NCI-H1436 treated with DMSO at 0.1 percent for 48 hours (cell line): ENCODE results near the gene RPS6KA3.

Experiments used
- DNase-seq: peaks from one replicate; lab custom pipeline; 2025; lab: John Stamatoyannopoulos, UW

The RPS6KA3 gene

DNA sequence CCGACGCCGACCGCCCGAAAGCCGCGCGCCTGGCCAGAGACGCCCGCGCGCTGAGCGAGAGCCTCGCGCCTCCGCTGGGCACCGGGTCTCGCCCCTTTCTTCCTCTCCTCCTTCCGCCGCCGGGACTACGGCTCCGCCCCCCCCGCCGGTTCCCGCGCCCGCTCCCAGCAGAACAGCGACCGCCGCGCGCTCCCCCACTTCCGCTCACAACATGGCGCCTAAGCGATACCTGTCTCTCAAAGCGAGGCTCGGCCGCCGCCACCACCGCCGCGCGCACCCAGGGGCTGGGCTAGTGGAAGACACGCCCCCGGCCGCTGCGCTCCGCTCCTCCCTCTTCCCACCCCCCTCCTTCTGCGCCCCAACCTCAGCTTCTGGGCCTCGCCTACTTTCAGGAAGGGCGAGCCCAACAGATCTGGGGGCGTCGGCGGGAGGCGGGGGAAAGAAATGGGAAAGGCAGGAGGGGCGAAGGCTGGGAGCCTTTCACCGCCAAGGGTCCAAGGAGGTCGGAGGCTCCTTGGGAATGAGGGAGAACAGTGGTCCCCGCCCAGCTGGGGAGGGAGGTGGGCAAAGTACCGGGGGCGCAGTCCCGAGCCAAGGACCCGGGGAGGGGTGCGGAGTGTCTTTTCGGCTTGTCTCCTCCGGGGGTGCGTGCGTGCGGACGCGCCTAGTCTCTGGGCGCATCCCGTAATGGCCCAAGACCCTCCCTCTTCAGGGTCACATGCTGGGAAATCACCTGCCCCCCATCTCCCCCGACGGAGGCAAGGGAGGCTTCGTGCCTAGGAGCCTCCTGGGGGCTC is at the start of gene RPS6KA3:
TSS of gene RPS6KA3 (minus strand) at position 100 of the 797 bp plus-strand sequence. CDS start 277 bp downstream, outside the sequence.
- DNase-seq: peak; percentile 23

DNA sequence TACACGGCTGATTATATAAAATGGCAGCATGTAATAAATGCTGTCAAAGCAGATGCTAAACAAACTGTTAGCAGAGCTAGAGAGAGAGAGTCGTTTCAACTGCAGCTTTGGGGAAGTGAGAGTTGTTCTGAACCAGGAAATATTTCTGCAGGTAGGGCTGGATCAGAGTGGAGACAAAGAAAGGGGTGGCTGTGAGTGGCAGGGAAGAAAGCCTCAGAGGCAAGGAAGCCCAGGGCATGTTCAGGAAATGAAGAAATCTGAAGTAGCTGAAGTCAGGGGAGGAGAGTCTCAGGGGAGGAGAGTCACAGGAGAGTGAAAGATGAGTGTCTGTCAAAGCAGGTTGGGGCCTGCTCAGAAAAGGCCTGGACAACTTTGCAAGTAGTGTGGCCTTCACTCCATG is 48.4 kb upstream of the RPS6KA3 start:
- DNase-seq: no peak

DNA sequence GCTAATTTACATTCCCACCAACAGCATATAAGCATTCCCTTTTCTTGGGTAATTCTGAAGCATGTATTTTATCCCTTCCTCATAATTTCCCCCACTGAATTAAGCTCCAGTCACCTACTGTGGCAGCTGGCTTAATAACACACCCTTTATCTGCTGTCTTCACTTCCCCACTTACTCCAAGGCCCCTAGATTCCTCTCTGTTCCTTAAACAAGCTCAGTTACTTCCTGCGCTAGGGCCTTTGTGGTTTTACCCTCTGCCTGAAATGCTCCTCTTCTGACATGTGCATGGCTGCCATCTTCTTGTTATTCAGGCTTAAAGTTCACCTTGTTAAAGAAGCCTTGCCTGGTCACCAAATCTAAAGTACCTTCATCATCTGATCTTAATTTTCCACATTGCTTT is 47.2 kb upstream of the RPS6KA3 start:
- DNase-seq: no peak

DNA sequence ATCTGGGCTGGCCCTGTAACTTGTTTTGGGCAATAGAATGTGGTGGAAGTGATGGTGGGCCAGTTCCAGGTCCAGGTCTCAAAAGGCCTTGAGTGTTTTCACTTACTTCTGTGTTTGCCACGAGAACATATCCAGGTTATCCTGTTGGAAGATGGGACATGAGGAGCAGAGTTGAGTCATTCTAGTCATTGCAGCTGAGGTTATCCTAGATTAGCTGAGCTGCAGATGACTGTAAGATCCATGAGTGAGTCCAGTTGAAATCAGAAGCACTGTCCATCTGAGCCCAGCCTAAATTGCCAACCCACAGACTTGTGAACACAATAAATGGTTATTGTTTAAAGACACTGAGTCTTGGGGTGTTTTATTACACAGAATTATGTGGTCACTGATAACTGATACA is 45.3 kb upstream of the RPS6KA3 start:
- no peak for DNase-seq

DNA sequence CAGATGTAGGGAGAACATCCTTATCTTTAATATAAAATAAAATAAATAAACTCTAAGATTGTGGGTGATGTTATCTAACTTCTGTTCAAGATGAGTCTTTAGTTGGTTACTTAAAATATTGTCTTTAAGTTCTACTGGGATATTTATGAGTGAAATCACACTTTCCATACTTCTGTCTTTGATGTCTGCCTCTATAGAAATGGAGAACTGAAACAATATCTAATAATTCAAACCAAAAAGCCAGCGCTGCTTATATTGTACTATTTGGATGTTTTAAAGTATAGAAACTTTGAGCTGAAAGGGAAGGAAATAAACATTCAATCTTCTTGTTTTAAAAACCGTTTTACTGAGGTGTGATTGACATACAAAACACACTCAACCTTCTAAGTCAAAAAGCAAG is 44.8 kb upstream of the RPS6KA3 start:
- no peak for DNase-seq

GRCh38 chrX:20309806-20310205 is 43.1 kb upstream of the RPS6KA3 start:
- DNase-seq: no peak

GRCh38 chrX:20306668-20307067 is 40.0 kb upstream of the RPS6KA3 start:
- DNase-seq: no peak

- DNase-seq: no peak
Observed at GRCh38 chrX:20300822-20301221, 34.1 kb upstream of the RPS6KA3 start.

GRCh38 chrX:20294957-20295356 is 28.2 kb upstream of the RPS6KA3 start:
- no peak for DNase-seq

DNA sequence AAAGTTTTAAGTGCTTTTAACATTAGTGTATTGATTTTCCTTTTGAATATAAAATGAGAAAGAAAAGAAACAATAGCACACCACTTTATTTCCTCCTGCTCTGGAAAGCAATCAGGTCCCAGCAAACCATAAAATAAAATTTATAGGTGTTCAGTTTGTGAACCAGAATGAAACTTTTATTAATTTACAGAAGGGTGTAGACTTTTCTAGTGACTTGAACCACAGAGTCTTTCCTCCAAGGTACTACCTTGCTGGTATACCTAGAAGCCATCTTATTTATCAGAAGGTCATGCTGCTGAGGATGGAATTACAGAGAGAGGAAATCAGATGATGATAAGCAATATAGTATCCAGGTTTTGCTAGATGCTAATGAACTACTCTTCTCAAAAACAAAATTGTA is 27.6 kb upstream of the RPS6KA3 start:
- DNase-seq: no peak

DNA sequence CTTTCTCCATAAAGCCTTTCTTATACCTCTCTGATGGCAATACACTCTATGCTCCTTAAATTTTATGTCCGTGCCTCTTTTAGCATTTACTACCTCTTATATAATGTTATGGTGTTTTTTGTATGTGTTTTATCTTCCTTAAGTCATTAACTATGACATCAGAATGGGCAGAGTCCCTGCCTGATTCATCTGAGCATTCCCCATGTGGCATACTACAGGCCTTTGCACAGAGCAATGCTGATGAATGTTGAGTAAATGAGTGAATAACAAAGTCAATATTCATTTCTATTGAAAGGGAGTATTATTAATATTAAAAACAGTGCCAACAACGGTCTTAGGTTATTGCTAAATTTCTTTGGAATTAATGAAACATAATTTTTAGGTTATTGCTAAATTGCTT is 18.8 kb upstream of the RPS6KA3 start:
- DNase-seq: no peak

- DNase-seq: no peak
Observed at GRCh38 chrX:20284992-20285391, 18.3 kb upstream of the RPS6KA3 start.

DNA sequence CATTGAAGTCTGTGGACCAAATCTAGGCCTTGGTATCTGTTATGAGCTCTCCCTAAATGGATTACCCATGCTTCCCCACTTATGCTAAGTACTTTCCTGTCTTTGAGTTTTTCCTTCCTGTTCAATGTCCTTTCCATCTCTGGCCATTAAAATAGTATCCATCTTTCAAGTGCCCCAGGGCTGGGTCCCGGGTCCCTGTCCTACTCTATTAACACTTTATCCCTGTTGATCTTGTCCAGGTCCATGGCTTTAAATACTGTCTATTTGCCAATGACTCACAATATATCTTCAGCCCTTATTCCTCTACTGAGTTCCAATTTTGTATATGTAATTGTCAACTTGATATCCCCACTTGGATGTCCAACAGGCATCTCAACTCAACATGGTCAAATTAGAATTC is 17.7 kb upstream of the RPS6KA3 start:
- no peak for DNase-seq

DNA sequence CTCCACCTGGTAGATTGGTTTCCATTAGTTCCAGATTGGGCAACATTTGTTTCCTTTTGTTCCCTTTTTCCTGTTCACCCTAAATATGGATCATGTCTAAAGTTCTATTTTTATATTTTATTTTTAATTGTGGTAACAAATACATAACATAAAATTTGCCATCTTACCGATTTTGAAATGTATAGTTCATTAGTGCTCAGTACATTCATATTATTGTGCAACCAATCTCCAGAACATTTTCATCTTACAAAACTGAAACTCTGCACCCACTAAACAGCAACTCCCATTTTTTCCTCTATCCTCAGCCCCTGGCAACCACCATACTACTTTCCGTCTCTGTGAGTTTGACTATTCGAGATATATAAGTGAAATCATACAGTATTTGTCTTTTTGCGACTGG is 14.2 kb upstream of the RPS6KA3 start:
- no peak for DNase-seq

DNA sequence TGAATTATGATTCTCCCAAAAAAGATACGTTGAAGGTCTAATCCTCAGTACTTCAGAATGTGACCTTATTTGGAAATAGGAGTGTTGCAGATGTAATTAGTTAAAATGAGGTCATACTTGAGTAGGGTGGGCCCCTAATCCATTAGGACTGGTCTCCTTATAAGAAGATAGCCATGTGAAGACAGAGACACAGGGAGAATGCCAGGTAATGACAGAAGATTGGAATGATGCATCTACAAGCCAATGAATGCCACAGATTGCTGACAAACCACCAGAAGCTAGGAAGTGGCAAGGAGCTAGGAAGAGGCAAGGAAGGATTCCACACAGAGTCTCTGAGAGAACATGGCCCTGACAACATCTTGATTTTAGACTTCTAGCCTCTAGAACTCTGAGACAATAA is 7.4 kb upstream of the RPS6KA3 start:
- DNase-seq: no peak

DNA sequence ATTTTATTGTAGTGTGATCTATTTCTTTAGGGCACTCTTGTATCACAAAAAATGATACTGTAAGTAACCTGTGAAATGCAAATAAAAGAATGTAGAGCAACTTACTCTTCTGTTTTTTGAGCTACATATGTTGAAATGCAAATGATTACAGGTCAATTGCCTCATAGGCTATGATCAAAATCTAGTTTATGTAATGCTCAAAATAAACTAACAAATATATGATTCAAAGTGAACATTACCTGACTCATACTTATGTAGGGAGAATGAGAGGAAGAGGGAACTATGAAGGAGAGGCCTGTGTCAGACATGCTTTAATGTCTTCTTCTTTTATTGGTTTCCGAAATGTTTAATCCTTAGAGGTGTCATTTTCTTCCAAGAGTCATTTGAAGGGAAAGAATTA is 5.0 kb upstream of the RPS6KA3 start:
- DNase-seq: no peak

DNA sequence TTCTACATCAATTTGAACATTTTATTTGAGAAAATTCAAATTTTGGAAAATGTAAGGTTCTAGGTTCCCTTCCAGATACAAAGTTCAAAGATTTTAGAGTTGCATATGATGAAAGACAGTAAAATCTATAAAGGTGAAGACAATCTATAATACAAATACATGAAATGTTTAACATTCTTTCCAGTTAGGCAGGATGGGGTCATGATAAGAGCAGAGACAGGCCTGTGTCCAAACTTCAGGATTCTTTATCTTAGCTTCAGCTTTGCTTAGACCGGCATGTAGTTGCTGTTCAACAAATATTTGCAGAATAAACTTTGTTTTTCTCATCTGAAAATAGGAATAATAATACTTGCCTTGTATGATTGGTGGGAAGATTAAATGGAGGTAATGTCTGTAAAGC is 4.5 kb upstream of the RPS6KA3 start:
- DNase-seq: no peak

GRCh38 chrX:20270562-20270890 is 3.8 kb upstream of the RPS6KA3 start:
- DNase-seq: no peak

- no peak for DNase-seq
Observed at GRCh38 chrX:20269848-20270561, 3.3 kb upstream of the RPS6KA3 start.

DNA sequence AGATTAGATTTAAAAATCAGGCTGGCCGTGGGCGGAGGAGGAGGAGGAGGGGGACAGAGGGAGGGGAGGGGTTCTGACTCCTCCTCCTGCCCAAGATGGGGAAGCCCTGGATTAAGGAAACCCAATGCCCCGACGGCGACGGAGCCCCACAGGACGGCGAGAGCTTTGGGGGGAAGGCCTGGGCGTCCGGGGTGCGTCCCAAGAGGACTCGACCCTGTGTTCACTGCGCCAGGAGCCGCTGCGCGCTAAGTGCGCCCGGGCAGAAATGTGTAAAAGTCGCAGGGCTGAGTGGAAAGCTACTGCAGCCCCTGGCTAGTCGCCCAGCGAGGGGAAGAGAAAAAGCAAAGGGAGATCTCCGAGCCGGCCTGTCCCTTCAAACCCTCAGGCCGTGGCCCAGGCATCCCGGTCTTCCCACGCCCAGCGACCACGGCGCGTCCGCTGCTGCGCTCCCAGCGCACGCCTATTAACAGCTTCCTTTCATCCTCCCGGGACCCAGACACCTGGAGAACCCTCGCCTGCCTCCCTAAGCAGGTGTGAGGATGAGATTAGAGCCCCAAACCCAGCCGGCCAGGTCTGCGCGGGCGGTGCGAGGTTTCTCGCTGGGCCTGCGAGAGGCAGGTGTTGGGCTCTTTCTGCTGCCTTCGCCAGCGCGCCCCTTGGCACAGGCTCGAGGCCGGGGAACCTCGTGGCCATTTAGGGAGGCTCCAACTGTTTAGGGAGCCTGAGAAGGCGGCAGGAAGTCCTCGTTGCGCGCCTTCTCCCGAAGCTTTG is 1.4 kb upstream of the RPS6KA3 start:
- no peak for DNase-seq

GRCh38 chrX:20267607-20267930 is 860 bp upstream of the RPS6KA3 start:
- no peak for DNase-seq

DNA sequence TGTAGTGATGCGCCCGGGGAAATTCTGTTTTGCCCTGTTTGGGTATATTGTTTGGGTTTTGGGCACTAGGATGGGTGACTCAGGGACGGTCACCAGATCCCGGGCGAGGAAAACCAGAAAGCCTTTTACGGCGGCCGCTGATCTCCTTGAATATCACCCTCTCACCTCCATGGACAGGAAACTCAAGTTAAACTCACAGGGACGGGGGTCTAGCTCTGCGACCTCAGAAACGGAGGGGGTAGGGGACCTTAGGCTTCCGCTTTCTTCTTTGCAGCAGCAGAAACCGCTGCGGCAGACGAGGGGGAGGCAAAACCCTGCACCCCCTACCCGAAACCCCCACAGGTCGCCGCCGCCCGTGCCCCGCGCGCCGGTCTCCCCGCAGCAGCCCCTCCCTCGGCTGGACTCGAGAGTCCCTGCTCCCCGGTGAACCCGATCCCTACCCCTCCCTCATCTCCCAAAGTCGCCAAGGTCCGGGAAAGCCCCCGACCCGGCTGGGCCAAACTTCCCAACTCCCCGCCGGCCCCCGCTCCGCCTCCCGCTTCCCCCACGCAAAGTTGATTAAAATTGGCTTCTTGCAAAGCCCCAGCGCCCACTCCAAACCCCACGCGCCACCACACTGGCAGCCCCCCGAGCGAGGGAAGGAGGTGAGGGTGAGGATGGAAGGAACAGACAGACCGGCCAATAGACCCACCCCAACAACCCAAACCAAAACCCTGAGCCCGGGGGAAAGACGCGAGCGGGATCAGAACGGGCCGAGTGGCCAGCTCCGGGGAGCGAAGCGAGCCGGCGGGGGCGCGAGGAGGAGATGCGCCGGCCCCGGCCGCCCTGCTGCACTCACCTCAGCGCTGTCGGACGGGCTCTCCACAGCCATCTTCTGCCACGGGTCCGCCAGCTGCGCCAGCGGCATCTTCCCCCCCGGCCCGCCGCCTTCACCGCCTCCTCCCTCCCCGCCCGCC is 705 bp downstream of the RPS6KA3 start:
- no peak for DNase-seq
